Activated B cell treated with CpG ODN at 0.5 μM for 24 hours (primary cell): Measurements from ENCODE around the gene SEPTIN2. TPM values are rescaled to one million over a fixed set of nuclear protein-coding genes. Genes with fewer than 3 reads are reported as not detected.

Experiments
- ATAC-seq: fragments of 200-7000 bp; cut with Tn5 transposase; one replicate; pipeline ENCODE4 v1.10.0; 2021; ENCODE audit warnings: low read depth, mild to moderate bottlenecking, moderate library complexity
- CTCF ChIA-PET: fragments of 350-600 bp; sonication (Branson Sonifier 250); formaldehyde crosslinking; loops from one replicate; lab custom pipeline; 2021; ENCODE audit warnings: antibody characterized with exemption; lab: Charles Lee
- POLR2A ChIA-PET: fragments of 350-600 bp; sonication (Branson Sonifier 250); formaldehyde crosslinking; loops from one replicate; lab custom pipeline; 2021; ENCODE audit warnings: antibody characterized with exemption; lab: Charles Lee
- DNase-seq: peaks from one replicate; pipeline ENCODE4 v3.0.0; 2022
- H3K27ac Mint-ChIP-seq: one replicate; pipeline ENCODE4 v1.8.0; 2020; ENCODE audit warnings: mixed read lengths
- H3K27me3 Mint-ChIP-seq: one replicate; pipeline ENCODE4 v1.8.0; 2021; ENCODE audit warnings: mixed read lengths
- H3K36me3 Mint-ChIP-seq: one replicate; pipeline ENCODE4 v1.8.0; 2021; ENCODE audit warnings: low read depth, mixed read lengths
- H3K4me1 Mint-ChIP-seq: one replicate; pipeline ENCODE4 v1.8.0; 2021; ENCODE audit warnings: mixed read lengths
- H3K4me3 Mint-ChIP-seq: one replicate; pipeline ENCODE4 v1.8.0; 2020; ENCODE audit warnings: mild to moderate bottlenecking, mixed read lengths
- H3K9me3 Mint-ChIP-seq: one replicate; pipeline ENCODE4 v1.8.0; 2020; ENCODE audit warnings: mixed read lengths
- CTCF ChIP-seq: fragments of 200-600 bp; IDR thresholded peaks from one replicate; pipeline ENCODE4 v1.8.0; 2022; ENCODE audit warnings: antibody characterized with exemption, mild to moderate bottlenecking
- intact Hi-C: fragments of 100-400 bp; cut with micrococcal nuclease; formaldehyde crosslinking; loops from one replicate; pipeline ENCODE4 v1.15.1; 2024
- total RNA-seq: library from RNA; stranded (reverse); gene quantifications from 2 replicates; pipeline ENCODE4 v1.2.3, GENCODE V29; 2022

The SEPTIN2 gene
- total RNA-seq, 1 donor from 2014 or later: 251 TPM

GRCh38 chr2:241300000-241300399 lies 15.7 kb upstream of the SEPTIN2 start:
- H3K4me1 Mint-ChIP-seq: peaks cover 43% of the 10 kb centered on the region
- no peak for ATAC-seq
- TF ChIP-seq CTCF: no peak
- no peaks in the 10 kb centered on the region for H3K27me3 Mint-ChIP-seq
- peaks cover 20% of the 10 kb centered on the region for H3K36me3 Mint-ChIP-seq
- no peak for DNase-seq
- H3K27ac Mint-ChIP-seq: no peak overlapping the region
- H3K4me3 Mint-ChIP-seq: no peak overlapping the region
- no peaks in the 10 kb centered on the region for H3K9me3 Mint-ChIP-seq
- ChIA-PET POLR2A (no interaction called here), CTCF (no interaction called here)
- intact Hi-C loops: no loop called here

- ATAC-seq (no peak), DNase-seq (no peak)
- intact Hi-C loops: no loop called here
- Mint-ChIP-seq H3K4me3 (no peak overlapping the region), H3K4me1 (peaks cover 45% of the 10 kb centered on the region), H3K9me3 (no peaks in the 10 kb centered on the region), H3K36me3 (peaks cover 12% of the 10 kb centered on the region), H3K27me3 (no peaks in the 10 kb centered on the region), H3K27ac (no peak overlapping the region)
- CTCF ChIA-PET: no interaction called here
- no peak for TF ChIP-seq CTCF
- POLR2A ChIA-PET: interaction anchor here (2.0 kb wide), 1 partner anchor 13 kb away, joined by 8 read pairs; the partner anchor contains the start of gene HDLBP
Observed at GRCh38 chr2:241302083-241302482, 13.6 kb upstream of the SEPTIN2 start.

GRCh38 chr2:241302759-241303651 lies 12.7 kb upstream of the SEPTIN2 start:
- ChIA-PET POLR2A (interaction anchor here (1.1 to 2.0 kb wide), 2 partner anchors 12 to 13 kb away, joined by 3 to 8 read pairs; partner anchors contain the start of gene HDLBP), CTCF (no interaction called here)
- H3K4me1 Mint-ChIP-seq: peaks cover 44% of the 10 kb centered on the region
- intact Hi-C loops: no loop called here
- peaks cover 5% of the 10 kb centered on the region for H3K36me3 Mint-ChIP-seq
- no peaks in the 10 kb centered on the region for H3K27me3 Mint-ChIP-seq
- ATAC-seq: no peak
- no peaks in the 10 kb centered on the region for H3K9me3 Mint-ChIP-seq
- H3K4me3 Mint-ChIP-seq: no peak overlapping the region
- peak overlapping the region; percentile 27 for H3K27ac Mint-ChIP-seq
- TF ChIP-seq CTCF: no peak
- no peak for DNase-seq

GRCh38 chr2:241304039-241304670 lies 11.6 kb upstream of the SEPTIN2 start:
- intact Hi-C loops: no loop called here
- CTCF ChIA-PET: no interaction called here
- Mint-ChIP-seq H3K27me3 (no peaks in the 10 kb centered on the region), H3K4me3 (no peak overlapping the region), H3K4me1 (peaks cover 44% of the 10 kb centered on the region), H3K36me3 (no peaks in the 10 kb centered on the region), H3K27ac (peak overlapping the region; percentile 84), H3K9me3 (no peaks in the 10 kb centered on the region)
- POLR2A ChIA-PET: interaction anchor here (0.6 to 3.3 kb wide), 3 partner anchors 11 to 139 kb away, joined by 3 to 28 read pairs (median 3); partner anchors contain the start of genes HDLBP and SEPTIN2
- TF ChIP-seq CTCF: no peak
- no peak for ATAC-seq
- DNase-seq: no peak

GRCh38 chr2:241307055-241307454 lies 8.7 kb upstream of the SEPTIN2 start:
- H3K4me3 Mint-ChIP-seq: no peak overlapping the region
- no peak for TF ChIP-seq CTCF
- ATAC-seq (no peak), DNase-seq (no peak)
- H3K4me1 Mint-ChIP-seq: peaks cover 67% of the 10 kb centered on the region
- H3K27ac Mint-ChIP-seq: no peak overlapping the region
- H3K9me3 Mint-ChIP-seq: no peaks in the 10 kb centered on the region
- no peaks in the 10 kb centered on the region for H3K27me3 Mint-ChIP-seq
- H3K36me3 Mint-ChIP-seq: no peaks in the 10 kb centered on the region
- ChIA-PET POLR2A (interaction anchor here (0.6 to 3.3 kb wide), 2 partner anchors 9 to 28 kb away, joined by 3 to 28 read pairs; partner anchors contain the start of genes HDLBP and SEPTIN2), CTCF (no interaction called here)
- intact Hi-C loops: no loop called here
